SK-N-SH (cell line): ENCODE data around the gene CDC42SE2. TPM values are rescaled to one million over a fixed set of nuclear protein-coding genes. Genes with fewer than 3 reads are reported as not detected.

ENCODE experiments used
- CTCF ChIA-PET: fragments of 300-600, 350-600 bp; formaldehyde crosslinking; extraction: SDS; loops from one replicate; lab custom pipeline; 2021; lab: Yijun Ruan, JAX
- POLR2A ChIA-PET: fragments of 350-600 bp; sonication (Branson Sonifier 250); formaldehyde crosslinking; extraction: SDS; loops from one replicate; lab custom pipeline; 2020; ENCODE audit warnings: antibody characterized with exemption, inconsistent platforms; lab: Yijun Ruan, JAX
- DNase-seq: peaks from one replicate; pipeline ENCODE4 v3.0.0; 2012
- H2AFZ ChIP-seq: fragments of 200-600 bp; sonication (generic); 2 replicates; pipeline ENCODE4 v1.8.1; 2016; ENCODE audit warnings: antibody characterized with exemption, mild to moderate bottlenecking, low read depth
- H3F3A ChIP-seq: fragments of 200-600 bp; sonication (generic); replicated peaks from 2 replicates; pipeline ENCODE3; 2016; ENCODE audit warnings: antibody characterized with exemption, mild to moderate bottlenecking; ENCODE audit not compliant: insufficient read depth
- H3K27ac ChIP-seq, 2 experiments: fragments of 200-500 bp in 1 of 2; fragments of 200-600 bp in 1 of 2; sonication (Bioruptor generic) in 1 of 2; sonication (generic), shearing (Covaris generic) in 1 of 2; 2 replicates each; pipeline versions ENCODE4 v1.5.1 to v1.6.1; 2014 to 2016; ENCODE audit warnings: low read depth in 2 of 2, inconsistent platforms in 1 of 2, low read length in 1 of 2, mild to moderate bottlenecking in 1 of 2, mixed read lengths in 1 of 2
- H3K27me3 ChIP-seq: fragments of 200-600 bp; sonication (generic), shearing (Covaris generic); 2 replicates; pipeline ENCODE4 v1.6.1; 2016; ENCODE audit warnings: mixed run types; ENCODE audit not compliant: insufficient read depth
- H3K36me3 ChIP-seq, 2 experiments: fragments of 200-500 bp in 1 of 2; fragments of 200-600 bp in 1 of 2; sonication (Bioruptor generic) in 1 of 2; sonication (generic) in 1 of 2; replicated peaks in 1 of 2; 2 replicates each; pipeline versions ENCODE3 to v1.5.1; 2014 to 2016; ENCODE audit warnings: low read length in 1 of 2, mild to moderate bottlenecking in 1 of 2; ENCODE audit not compliant: insufficient read depth in 2 of 2, control insufficient read depth in 1 of 2
- H3K4me1 ChIP-seq, 2 experiments: fragments of 200-500 bp in 1 of 2; fragments of 200-600 bp in 1 of 2; sonication (Bioruptor generic) in 1 of 2; sonication (generic), shearing (Covaris generic) in 1 of 2; 2 replicates each; pipeline versions ENCODE4 v1.5.1 to v1.6.1; 2014 to 2016; ENCODE audit warnings: low read depth in 1 of 2, low read length in 1 of 2, mixed run types in 1 of 2; ENCODE audit not compliant: insufficient read depth in 2 of 2, control insufficient read depth in 1 of 2
- H3K4me2 ChIP-seq: fragments of 200-600 bp; sonication (generic), shearing (Covaris generic); 2 replicates; pipeline ENCODE4 v1.6.1; 2017; ENCODE audit warnings: mixed run types
- H3K4me3 ChIP-seq, 2 experiments: fragments of 200-500 bp in 1 of 2; fragments of 200-600 bp in 1 of 2; sonication (Bioruptor generic) in 1 of 2; sonication (generic), shearing (Covaris generic) in 1 of 2; 2 replicates each; pipeline versions ENCODE4 v1.5.1 to v1.8.1; 2014 to 2016; ENCODE audit warnings: low read depth in 2 of 2, inconsistent platforms in 1 of 2, low read length in 1 of 2, mild to moderate bottlenecking in 1 of 2, mixed read lengths in 1 of 2, moderate library complexity in 1 of 2
- H3K79me2 ChIP-seq: fragments of 200-600 bp; sonication (generic); 2 replicates; pipeline ENCODE4 v1.8.1; 2017; ENCODE audit warnings: mild to moderate bottlenecking; ENCODE audit not compliant: insufficient read depth
- H3K9ac ChIP-seq: fragments of 200-600 bp; sonication (generic); 2 replicates; pipeline ENCODE4 v1.6.1; 2017; ENCODE audit warnings: mixed run types
- H3K9me2 ChIP-seq: fragments of 200-600 bp; sonication (generic); 2 replicates; pipeline ENCODE4 v1.6.1; 2017; ENCODE audit warnings: mixed run types
- H3K9me3 ChIP-seq: fragments of 200-600 bp; sonication (generic); 2 replicates; pipeline ENCODE4 v1.6.1; 2017; ENCODE audit warnings: mixed run types, mild to moderate bottlenecking, moderate library complexity
- H4K20me1 ChIP-seq: fragments of 200-600 bp; sonication (generic); 2 replicates; pipeline ENCODE4 v1.6.1; 2017; ENCODE audit warnings: mild to moderate bottlenecking, mixed run types; ENCODE audit not compliant: insufficient read depth
- EP300 ChIP-seq, 2 experiments: IDR thresholded peaks; 2 replicates each; pipeline versions ENCODE4 v1.4.0 to v1.6.1; 2012; ENCODE audit warnings: borderline replicate concordance in 1 of 2, low read depth in 1 of 2, low read length in 1 of 2
- EZH2phosphoT487 ChIP-seq: fragments of 200-600 bp; sonication (generic); IDR thresholded peaks from 2 replicates; pipeline ENCODE4 v1.6.1; 2017; ENCODE audit warnings: low read depth, mixed run types, mild to moderate bottlenecking, antibody characterized with exemption, moderate library complexity, borderline replicate concordance
- FOSL2 ChIP-seq: IDR thresholded peaks from 2 replicates; pipeline ENCODE4 v1.4.0; 2012; ENCODE audit warnings: low read depth, mild to moderate bottlenecking, moderate library complexity, borderline replicate concordance
- FOXJ3 ChIP-seq: sonication (generic); formaldehyde crosslinking; IDR thresholded peaks from 2 replicates; pipeline ENCODE4 v1.5.1; 2020; ENCODE audit warnings: mild to moderate bottlenecking, missing genetic modification reagents
- FOXM1 ChIP-seq: IDR thresholded peaks from 2 replicates; pipeline ENCODE4 v1.4.0; 2012; ENCODE audit warnings: low read depth, mild to moderate bottlenecking
- GATA2 ChIP-seq: sonication (generic); formaldehyde crosslinking; IDR thresholded peaks from 2 replicates; pipeline ENCODE4 v1.5.0; 2020; ENCODE audit warnings: mild to moderate bottlenecking, missing genetic modification reagents
- JUND ChIP-seq: IDR thresholded peaks from 2 replicates; pipeline ENCODE4 v1.4.0; 2012
- MEF2A ChIP-seq: IDR thresholded peaks from 2 replicates; pipeline ENCODE4 v1.4.0; 2012; ENCODE audit warnings: low read depth, borderline replicate concordance
- NRF1 ChIP-seq: IDR thresholded peaks from 2 replicates; pipeline ENCODE4 v1.6.1; 2012; ENCODE audit warnings: low read depth, mild to moderate bottlenecking, low read length
- POLR2AphosphoS5 ChIP-seq: IDR thresholded peaks from 2 replicates; pipeline ENCODE4 v1.6.1; 2012; ENCODE audit warnings: low read depth, low read length
- RAD21 ChIP-seq: IDR thresholded peaks from 2 replicates; pipeline ENCODE4 v1.6.1; 2012; ENCODE audit warnings: mild to moderate bottlenecking, low read length
- RCOR1 ChIP-seq: fragments of 150-350 bp; IDR thresholded peaks from 2 replicates; pipeline ENCODE4 v1.6.1; 2017; ENCODE audit warnings: antibody characterized with exemption, low read length
- RFX5 ChIP-seq: IDR thresholded peaks from 2 replicates; pipeline ENCODE4 v1.6.1; 2012; ENCODE audit warnings: mild to moderate bottlenecking, improper control_type of control experiment, low read length
- SIN3A ChIP-seq: IDR thresholded peaks from 2 replicates; pipeline ENCODE4 v1.6.1; 2012; ENCODE audit warnings: low read depth, mild to moderate bottlenecking, low read length, moderate library complexity, borderline replicate concordance
- TEAD4 ChIP-seq: IDR thresholded peaks from 2 replicates; pipeline ENCODE4 v1.4.0; 2012; ENCODE audit warnings: mild to moderate bottlenecking, borderline replicate concordance; ENCODE audit not compliant: insufficient read depth
- WGBS: methylation state at CpG from one replicate; pipeline ENCODE4 v1.1.6; 2017; ENCODE audit warnings: low lambda C conversion rate; 5-methylcytosine and 5-hydroxymethylcytosine counted together
- polyA plus RNA-seq, 3 experiments: library from polyadenylated mRNA; depleted of rRNA; stranded (reverse); fragments of >200 nt; gene quantifications; 2 replicates each; pipeline ENCODE4 v1.2.3, GENCODE V29; 2012
- TF ChIP-seq, protein P1 (sequence below): IDR thresholded peaks from 2 replicates; pipeline ENCODE4; 2012
- TF ChIP-seq, protein P2 (sequence below): IDR thresholded peaks from 2 replicates; pipeline ENCODE4 v1.4.0; 2012; ENCODE audit warnings: low read depth
- TF ChIP-seq, protein P3 (sequence below): fragments of 150-350 bp; IDR thresholded peaks from 2 replicates; pipeline ENCODE4 v1.6.1; 2016; ENCODE audit warnings: mild to moderate bottlenecking, low read depth, low read length
- TF ChIP-seq, protein P4 (sequence below): IDR thresholded peaks from 2 replicates; pipeline ENCODE4 v1.6.1; 2012; ENCODE audit warnings: mild to moderate bottlenecking, low read depth, low read length, moderate library complexity
- TF ChIP-seq, protein P5 (sequence below): fragments of 200-600 bp; sonication (generic); IDR thresholded peaks from 2 replicates; pipeline ENCODE4 v1.6.1; 2017; ENCODE audit warnings: antibody characterized with exemption, mild to moderate bottlenecking, moderate library complexity

The CDC42SE2 gene
- polyA plus RNA-seq, 1 of the 3 experiments (the other 2 are of a cell fraction): 8.6 TPM

DNA sequence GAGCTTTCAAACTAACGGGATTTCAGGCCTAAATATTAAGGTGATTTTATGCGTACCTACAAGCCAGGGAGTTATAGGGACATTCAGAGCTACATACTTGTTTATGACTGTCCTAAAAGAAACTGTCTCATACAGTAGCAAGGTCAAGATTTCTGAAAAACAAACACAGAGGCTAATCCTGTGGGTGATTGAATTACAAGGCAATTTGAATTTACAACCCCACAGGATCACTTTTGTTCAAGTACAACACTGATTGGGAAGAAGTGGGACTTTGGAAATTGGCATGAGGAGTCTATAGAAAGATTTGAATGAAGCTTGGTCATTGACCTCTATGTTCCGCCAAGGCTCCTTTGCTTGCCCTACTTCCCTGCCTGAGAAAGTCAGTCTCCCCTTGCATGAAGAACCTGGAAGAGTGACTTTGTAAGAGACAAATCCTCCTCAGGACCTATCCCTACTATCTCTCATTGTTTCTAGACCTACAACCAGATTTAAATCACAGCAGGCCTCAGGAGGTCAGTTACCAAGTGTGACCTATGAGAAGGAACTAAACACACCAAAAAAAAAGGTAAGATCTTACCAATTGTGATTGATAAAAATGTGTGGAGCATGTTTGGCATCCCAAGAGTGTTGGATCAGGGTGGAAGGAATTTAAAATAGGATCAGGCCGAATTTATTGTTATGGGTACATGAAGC, 38.4 kb upstream of the CDC42SE2 start:
- Histone ChIP-seq H3K9me3 (no peaks in the 10 kb centered on the region), H3K9ac (no peak overlapping the region), H2AFZ (no peak overlapping the region), H3K4me2 (no peak overlapping the region), H3K27ac (no peak overlapping the region), H3K79me2 (no peaks in the 10 kb centered on the region), H3F3A (peaks cover 4% of the 10 kb centered on the region), H3K27me3 (no peaks in the 10 kb centered on the region), H3K4me3 (no peak overlapping the region), H3K36me3 (no peaks in the 10 kb centered on the region), H3K4me1 (peaks cover 0 to 7% of the 10 kb centered on the region in 2 experiments; a peak in 1 of 4 replicates), H4K20me1 (no peaks in the 10 kb centered on the region), H3K9me2 (no peaks in the 10 kb centered on the region)
- no peak for TF ChIP-seq TEAD4
- TF ChIP-seq JUND: no peak
- no peak for TF ChIP-seq FOXM1
- TF ChIP-seq GATA2 (CRISPR knock-in tag): no peak
- TF ChIP-seq EZH2phosphoT487: no peak
- TF ChIP-seq EP300 (IDR thresholded peaks at IDR 0.05; ENCODE audit: borderline replicate concordance in 1 of 2, low read depth in 1 of 2, low read length in 1 of 2): no peak
- TF ChIP-seq NRF1: no peak
- no peak for TF ChIP-seq RAD21
- TF ChIP-seq POLR2AphosphoS5: no peak
- TF ChIP-seq SIN3A: no peak
- CTCF ChIA-PET: interaction anchor here (0.7 kb wide), 1 partner anchor 11 kb away, joined by 3 read pairs; no protein-coding TSS in a partner anchor
- DNase-seq: no peak
- 76% methylated on average over 4 of the region's 4 CpGs for WGBS
- POLR2A ChIA-PET: no interaction called here

DNA sequence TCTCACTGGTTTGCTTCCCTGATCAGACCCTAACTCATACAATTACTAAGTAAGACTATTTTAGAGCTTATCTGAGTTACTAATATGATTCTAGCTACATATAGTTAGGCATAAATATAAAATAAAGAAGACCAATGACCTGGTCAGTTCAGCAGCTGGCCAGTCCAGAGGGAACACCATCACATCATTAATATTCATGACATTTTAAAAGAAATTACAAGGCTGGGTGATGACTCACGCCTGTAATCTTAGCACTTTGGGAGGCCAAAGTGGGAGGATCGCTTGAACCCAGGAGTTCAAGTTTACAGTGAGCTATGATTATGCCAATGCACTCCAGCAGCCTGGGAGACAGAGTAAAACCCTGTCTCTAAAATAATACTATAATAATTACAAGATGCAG, 37.0 kb upstream of the CDC42SE2 start:
- H3K9me3 ChIP-seq: no peaks in the 10 kb centered on the region

More for the DNA sequence above, 37.0 kb upstream of the CDC42SE2 start:
- TF ChIP-seq RAD21: no peak
- no peak for TF ChIP-seq EZH2phosphoT487
- no peak for TF ChIP-seq JUND
- TF ChIP-seq, protein P1, sequence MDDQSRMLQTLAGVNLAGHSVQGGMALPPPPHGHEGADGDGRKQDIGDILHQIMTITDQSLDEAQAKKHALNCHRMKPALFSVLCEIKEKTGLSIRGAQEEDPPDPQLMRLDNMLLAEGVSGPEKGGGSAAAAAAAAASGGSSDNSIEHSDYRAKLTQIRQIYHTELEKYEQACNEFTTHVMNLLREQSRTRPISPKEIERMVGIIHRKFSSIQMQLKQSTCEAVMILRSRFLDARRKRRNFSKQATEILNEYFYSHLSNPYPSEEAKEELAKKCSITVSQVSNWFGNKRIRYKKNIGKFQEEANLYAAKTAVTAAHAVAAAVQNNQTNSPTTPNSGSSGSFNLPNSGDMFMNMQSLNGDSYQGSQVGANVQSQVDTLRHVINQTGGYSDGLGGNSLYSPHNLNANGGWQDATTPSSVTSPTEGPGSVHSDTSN: no peak
- TF ChIP-seq RFX5: no peak
- TF ChIP-seq, protein P2, sequence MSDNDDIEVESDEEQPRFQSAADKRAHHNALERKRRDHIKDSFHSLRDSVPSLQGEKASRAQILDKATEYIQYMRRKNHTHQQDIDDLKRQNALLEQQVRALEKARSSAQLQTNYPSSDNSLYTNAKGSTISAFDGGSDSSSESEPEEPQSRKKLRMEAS: no peak
- TF ChIP-seq, protein P3, sequence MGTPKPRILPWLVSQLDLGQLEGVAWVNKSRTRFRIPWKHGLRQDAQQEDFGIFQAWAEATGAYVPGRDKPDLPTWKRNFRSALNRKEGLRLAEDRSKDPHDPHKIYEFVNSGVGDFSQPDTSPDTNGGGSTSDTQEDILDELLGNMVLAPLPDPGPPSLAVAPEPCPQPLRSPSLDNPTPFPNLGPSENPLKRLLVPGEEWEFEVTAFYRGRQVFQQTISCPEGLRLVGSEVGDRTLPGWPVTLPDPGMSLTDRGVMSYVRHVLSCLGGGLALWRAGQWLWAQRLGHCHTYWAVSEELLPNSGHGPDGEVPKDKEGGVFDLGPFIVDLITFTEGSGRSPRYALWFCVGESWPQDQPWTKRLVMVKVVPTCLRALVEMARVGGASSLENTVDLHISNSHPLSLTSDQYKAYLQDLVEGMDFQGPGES: no peak
- TF ChIP-seq RCOR1: no peak
- TF ChIP-seq FOXJ3 (CRISPR knock-in tag): no peak
- no peak for TF ChIP-seq MEF2A
- TF ChIP-seq, protein P4, sequence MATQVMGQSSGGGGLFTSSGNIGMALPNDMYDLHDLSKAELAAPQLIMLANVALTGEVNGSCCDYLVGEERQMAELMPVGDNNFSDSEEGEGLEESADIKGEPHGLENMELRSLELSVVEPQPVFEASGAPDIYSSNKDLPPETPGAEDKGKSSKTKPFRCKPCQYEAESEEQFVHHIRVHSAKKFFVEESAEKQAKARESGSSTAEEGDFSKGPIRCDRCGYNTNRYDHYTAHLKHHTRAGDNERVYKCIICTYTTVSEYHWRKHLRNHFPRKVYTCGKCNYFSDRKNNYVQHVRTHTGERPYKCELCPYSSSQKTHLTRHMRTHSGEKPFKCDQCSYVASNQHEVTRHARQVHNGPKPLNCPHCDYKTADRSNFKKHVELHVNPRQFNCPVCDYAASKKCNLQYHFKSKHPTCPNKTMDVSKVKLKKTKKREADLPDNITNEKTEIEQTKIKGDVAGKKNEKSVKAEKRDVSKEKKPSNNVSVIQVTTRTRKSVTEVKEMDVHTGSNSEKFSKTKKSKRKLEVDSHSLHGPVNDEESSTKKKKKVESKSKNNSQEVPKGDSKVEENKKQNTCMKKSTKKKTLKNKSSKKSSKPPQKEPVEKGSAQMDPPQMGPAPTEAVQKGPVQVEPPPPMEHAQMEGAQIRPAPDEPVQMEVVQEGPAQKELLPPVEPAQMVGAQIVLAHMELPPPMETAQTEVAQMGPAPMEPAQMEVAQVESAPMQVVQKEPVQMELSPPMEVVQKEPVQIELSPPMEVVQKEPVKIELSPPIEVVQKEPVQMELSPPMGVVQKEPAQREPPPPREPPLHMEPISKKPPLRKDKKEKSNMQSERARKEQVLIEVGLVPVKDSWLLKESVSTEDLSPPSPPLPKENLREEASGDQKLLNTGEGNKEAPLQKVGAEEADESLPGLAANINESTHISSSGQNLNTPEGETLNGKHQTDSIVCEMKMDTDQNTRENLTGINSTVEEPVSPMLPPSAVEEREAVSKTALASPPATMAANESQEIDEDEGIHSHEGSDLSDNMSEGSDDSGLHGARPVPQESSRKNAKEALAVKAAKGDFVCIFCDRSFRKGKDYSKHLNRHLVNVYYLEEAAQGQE: no peak
- TF ChIP-seq, protein P5, sequence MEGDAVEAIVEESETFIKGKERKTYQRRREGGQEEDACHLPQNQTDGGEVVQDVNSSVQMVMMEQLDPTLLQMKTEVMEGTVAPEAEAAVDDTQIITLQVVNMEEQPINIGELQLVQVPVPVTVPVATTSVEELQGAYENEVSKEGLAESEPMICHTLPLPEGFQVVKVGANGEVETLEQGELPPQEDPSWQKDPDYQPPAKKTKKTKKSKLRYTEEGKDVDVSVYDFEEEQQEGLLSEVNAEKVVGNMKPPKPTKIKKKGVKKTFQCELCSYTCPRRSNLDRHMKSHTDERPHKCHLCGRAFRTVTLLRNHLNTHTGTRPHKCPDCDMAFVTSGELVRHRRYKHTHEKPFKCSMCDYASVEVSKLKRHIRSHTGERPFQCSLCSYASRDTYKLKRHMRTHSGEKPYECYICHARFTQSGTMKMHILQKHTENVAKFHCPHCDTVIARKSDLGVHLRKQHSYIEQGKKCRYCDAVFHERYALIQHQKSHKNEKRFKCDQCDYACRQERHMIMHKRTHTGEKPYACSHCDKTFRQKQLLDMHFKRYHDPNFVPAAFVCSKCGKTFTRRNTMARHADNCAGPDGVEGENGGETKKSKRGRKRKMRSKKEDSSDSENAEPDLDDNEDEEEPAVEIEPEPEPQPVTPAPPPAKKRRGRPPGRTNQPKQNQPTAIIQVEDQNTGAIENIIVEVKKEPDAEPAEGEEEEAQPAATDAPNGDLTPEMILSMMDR: no peak
- TF ChIP-seq FOSL2: no peak
- 75% methylated on average over 2 of the region's 2 CpGs for WGBS
- no peak overlapping the region for H3K4me3 ChIP-seq
- DNase-seq: no peak
- peaks cover 2% of the 10 kb centered on the region for H3F3A ChIP-seq
- no peak overlapping the region for H3K9ac ChIP-seq
- ChIA-PET CTCF (interaction anchor here (0.7 to 1.2 kb wide), 3 partner anchors 9 to 37 kb away, joined by 3 to 5 read pairs (median 5); no protein-coding TSS in a partner anchor), POLR2A (no interaction called here)
- no peak overlapping the region for H3K4me2 ChIP-seq
- H3K27me3 ChIP-seq: no peaks in the 10 kb centered on the region
- H2AFZ ChIP-seq: no peak overlapping the region
- H3K27ac ChIP-seq: no peak overlapping the region
- H3K36me3 ChIP-seq: no peaks in the 10 kb centered on the region
- peaks cover 0 to 5% of the 10 kb centered on the region in 2 experiments; a peak in 1 of 4 replicates for H3K4me1 ChIP-seq
- H3K79me2 ChIP-seq: no peaks in the 10 kb centered on the region
- H3K9me2 ChIP-seq: no peaks in the 10 kb centered on the region
- H4K20me1 ChIP-seq: no peaks in the 10 kb centered on the region
